ENCODE measurements around the gene AK1. TPM values are rescaled to one million over a fixed set of nuclear protein-coding genes. Genes with fewer than 3 reads are reported as not detected.

AK1 gene
- total and polyA plus RNA-seq, 2 of the 13 experiments (the other 11 are each of a cell fraction or from before 2014, with no cell fraction given), result 19.1 to 32.8 TPM

DNA sequence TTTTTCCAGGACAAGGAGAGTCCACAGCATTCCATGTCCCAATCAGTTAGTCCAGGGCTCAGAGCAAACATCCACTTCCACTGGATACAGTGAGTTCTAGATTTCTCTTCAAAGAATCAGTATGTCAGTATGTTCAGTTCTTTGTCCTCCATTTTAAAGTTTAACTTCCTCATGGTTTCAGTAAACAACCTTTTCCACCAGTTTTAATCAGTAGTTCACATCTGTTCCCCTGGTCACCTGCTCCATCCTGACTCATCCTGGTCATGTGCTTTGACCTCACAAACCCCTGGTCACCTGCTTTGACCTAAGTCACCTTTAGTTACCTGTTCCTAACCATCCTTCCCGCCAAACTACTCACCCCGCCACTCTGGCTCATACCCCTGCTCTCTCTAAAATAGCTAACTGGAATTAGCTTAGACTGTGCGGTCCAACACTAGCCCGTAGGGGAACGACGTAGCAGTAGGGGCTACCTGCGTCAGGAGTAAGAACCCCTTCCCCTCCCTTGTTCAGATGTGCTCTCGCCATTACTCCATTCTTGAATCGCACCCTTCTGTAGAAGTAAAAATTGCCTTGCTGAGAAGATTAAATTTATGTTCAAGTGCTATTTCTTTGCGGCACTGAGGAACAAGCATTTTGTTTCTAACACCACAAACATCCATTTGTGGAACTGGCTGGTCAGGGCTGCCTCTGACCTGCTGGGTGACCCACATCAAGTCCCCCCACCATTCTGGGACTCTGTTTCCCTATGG, 28.5 kb downstream of the AK1 start:
- H3K9ac ChIP-seq (ENCODE audit: insufficient read depth, low read depth, low read length), result no peak overlapping the region
- peak; percentile 72 for DNase-seq (ENCODE audit: low spot score)
- no TSS peak for BruUV-seq (replicated peaks)
- intact Hi-C loops (cut with micrococcal nuclease; ENCODE audit: unreplicated experiment), result no loop called here
- POLR2A ChIA-PET, result no interaction called here
- H4K20me1 ChIP-seq (ENCODE audit: insufficient read depth, low read length), result no peaks in the 10 kb centered on the region
- 0 out of 2 replicates have a peak overlapping the region, but pooled peaks have one; percentile 5 for H3K4me2 ChIP-seq (ENCODE audit: low read depth, low read length)
- 0 out of 2 replicates have a peak, but pooled peaks cover 7% of the 10 kb centered on the region for H3K9me3 ChIP-seq (ENCODE audit: low read length)
- in situ Hi-C loops (cut with HindIII; ENCODE audit: extremely low pct_ligation_motif_present, low pct_unique_long_range_greater_than_20kb), result no loop called here
- 93% methylated on average over 9 of the region's 10 CpGs for WGBS (ENCODE audit: low lambda C conversion rate)
- no peaks in the 10 kb centered on the region for H3K79me2 ChIP-seq (ENCODE audit: insufficient read depth, low read length)
- peak; percentile 66 for FAIRE-seq
- H3K27me3 ChIP-seq (ENCODE audit: control insufficient read depth in 1 of 2, insufficient read depth in 2 of 2, low read length in 2 of 2), result 0 out of 5 replicates have a peak, but pooled peaks cover 0 to 1% of the 10 kb centered on the region in 2 experiments
- ATAC-seq, result peak; percentile 55
- H2AFZ ChIP-seq (ENCODE audit: low read length), result no peak overlapping the region
- CTCF ChIA-PET (ENCODE audit: low intra/inter-chr PET ratio, low total read pairs), result no interaction called here
- H3K4me3 ChIP-seq (replicated peaks in 1 of 3; ENCODE audit: insufficient read depth in 1 of 3, low read depth in 2 of 3, low read length in 3 of 3), result no peak overlapping the region
- H3K4me1 ChIP-seq (ENCODE audit: insufficient read depth, low read length), result peaks cover 81% of the 10 kb centered on the region
- no peaks in the 10 kb centered on the region for H3K36me3 ChIP-seq (replicated peaks in 1 of 2; ENCODE audit: control insufficient read depth in 1 of 2, insufficient read depth in 2 of 2, low read length in 2 of 2)
- peak overlapping the region; percentile 55 for H3K27ac ChIP-seq (ENCODE audit: extremely low read length, insufficient read depth, low read length)
- no peak for TF ChIP-seq SMAD1 (CRISPR knock-in tag; IDR thresholded peaks at IDR 0.05; ENCODE audit: borderline replicate concordance, low read depth)
- peak; percentile 91; the same call in 1 of the 2 replicates for TF ChIP-seq THRA (CRISPR knock-in tag; IDR thresholded peaks at IDR 0.05; ENCODE audit: borderline replicate concordance)
- no peak for TF ChIP-seq KDM2A (CRISPR knock-in tag; IDR thresholded peaks at IDR 0.05; ENCODE audit: borderline replicate concordance, low read depth)
- TF ChIP-seq HOMEZ (CRISPR knock-in tag; IDR thresholded peaks at IDR 0.05; ENCODE audit: low read depth), result no peak
- TF ChIP-seq RFX5 (IDR thresholded peaks at IDR 0.05; ENCODE audit: low read depth, low read length), result no peak
- TF ChIP-seq RORA (CRISPR knock-in tag; IDR thresholded peaks at IDR 0.05), result no peak
- no peak for TF ChIP-seq LCORL (IDR thresholded peaks at IDR 0.05)
- peak; percentile 61; the same call in 1 of the 2 replicates for TF ChIP-seq LCORL (CRISPR knock-in tag; IDR thresholded peaks at IDR 0.05)
- no peak for TF ChIP-seq MEIS2 (CRISPR knock-in tag; IDR thresholded peaks at IDR 0.05)
- no peak for TF ChIP-seq KLF6 (CRISPR knock-in tag; IDR thresholded peaks at IDR 0.05)
- no peak for TF ChIP-seq HNF4G (IDR thresholded peaks at IDR 0.05; ENCODE audit: borderline replicate concordance, low read depth, low read length)
- TF ChIP-seq HNF4G (CRISPR knock-in tag; IDR thresholded peaks at IDR 0.05; ENCODE audit: borderline replicate concordance, low read depth), result no peak
- TF ChIP-seq SPEN (CRISPR knock-in tag; IDR thresholded peaks at IDR 0.05; ENCODE audit: low read depth), result no peak
- TF ChIP-seq ZBTB33 (CRISPR knock-in tag; IDR thresholded peaks at IDR 0.05), result no peak
- peak; percentile 58; the same call in 1 of the 2 replicates for TF ChIP-seq HOXA3 (CRISPR knock-in tag; IDR thresholded peaks at IDR 0.05)
- TF ChIP-seq SIN3A (IDR thresholded peaks at IDR 0.05; ENCODE audit: borderline replicate concordance, low read depth, low read length), result no peak
- TF ChIP-seq, protein P1, sequence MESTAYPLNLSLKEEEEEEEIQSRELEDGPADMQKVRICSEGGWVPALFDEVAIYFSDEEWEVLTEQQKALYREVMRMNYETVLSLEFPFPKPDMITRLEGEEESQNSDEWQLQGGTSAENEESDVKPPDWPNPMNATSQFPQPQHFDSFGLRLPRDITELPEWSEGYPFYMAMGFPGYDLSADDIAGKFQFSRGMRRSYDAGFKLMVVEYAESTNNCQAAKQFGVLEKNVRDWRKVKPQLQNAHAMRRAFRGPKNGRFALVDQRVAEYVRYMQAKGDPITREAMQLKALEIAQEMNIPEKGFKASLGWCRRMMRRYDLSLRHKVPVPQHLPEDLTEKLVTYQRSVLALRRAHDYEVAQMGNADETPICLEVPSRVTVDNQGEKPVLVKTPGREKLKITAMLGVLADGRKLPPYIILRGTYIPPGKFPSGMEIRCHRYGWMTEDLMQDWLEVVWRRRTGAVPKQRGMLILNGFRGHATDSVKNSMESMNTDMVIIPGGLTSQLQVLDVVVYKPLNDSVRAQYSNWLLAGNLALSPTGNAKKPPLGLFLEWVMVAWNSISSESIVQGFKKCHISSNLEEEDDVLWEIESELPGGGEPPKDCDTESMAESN (CRISPR knock-in tag; conservative IDR thresholded peaks at IDR 0.05), result no peak
- no peak for TF ChIP-seq HMG20B (CRISPR knock-in tag; conservative IDR thresholded peaks at IDR 0.05)

All from HepG2 (cell line).